Lung (tissue), 12 donors: ENCODE measurements around the gene MED12L. TPM values are rescaled to one million over a fixed set of nuclear protein-coding genes. Genes with fewer than 3 reads are reported as not detected.

Experiments
- ATAC-seq: fragments of 200-7000 bp; cut with Tn5 transposase; one replicate; pipeline ENCODE4 v1.9.1; 2020; ENCODE audit warnings: moderate number of reproducible peaks; ENCODE audit not compliant: insufficient read depth, low FRiP score
- DNase-seq, 3 donors: peaks; one replicate each; pipeline ENCODE4 v3.0.0-alpha.2; 2013 to 2017
- H3K27ac ChIP-seq, 2 donors: one replicate each; pipeline ENCODE4 v1.5.1; 2013; ENCODE audit warnings: mild to moderate bottlenecking in 2 of 2, moderate library complexity in 2 of 2, control low read depth in 1 of 2, inconsistent platforms in 1 of 2, low read depth in 1 of 2, low read length in 1 of 2
- H3K27me3 ChIP-seq, 3 donors: one replicate each; pipeline ENCODE4 v1.5.1; 2013; ENCODE audit warnings: low read length in 2 of 3; ENCODE audit not compliant: control insufficient read depth in 3 of 3, insufficient read depth in 3 of 3
- H3K36me3 ChIP-seq, 4 donors: one replicate each; pipeline ENCODE4 v1.5.1; 2013; ENCODE audit warnings: low read length in 4 of 4, mild to moderate bottlenecking in 1 of 4, moderate library complexity in 1 of 4; ENCODE audit not compliant: control insufficient read depth in 4 of 4, insufficient read depth in 4 of 4
- H3K4me1 ChIP-seq, 5 donors: one replicate each; pipeline ENCODE4 v1.5.1; 2013; ENCODE audit warnings: low read length in 5 of 5, mild to moderate bottlenecking in 2 of 5, moderate library complexity in 1 of 5; ENCODE audit not compliant: control insufficient read depth in 5 of 5, insufficient read depth in 5 of 5
- H3K4me3 ChIP-seq: one replicate; pipeline ENCODE4 v1.5.1; 2013; ENCODE audit warnings: mild to moderate bottlenecking, control low read depth, moderate library complexity
- H3K9ac ChIP-seq, 2 donors: one replicate each; pipeline ENCODE4 v1.5.1; 2013; ENCODE audit warnings: low read length in 2 of 2, control low read depth in 1 of 2; ENCODE audit not compliant: insufficient read depth in 1 of 2
- H3K9me3 ChIP-seq, 4 donors: one replicate each; pipeline ENCODE4 v1.5.1; 2013; ENCODE audit warnings: low read length in 3 of 4, mild to moderate bottlenecking in 1 of 4, moderate library complexity in 1 of 4; ENCODE audit not compliant: control insufficient read depth in 4 of 4, insufficient read depth in 3 of 4
- whole genome bisulfite sequencing, 2 donors: extraction: QIAGEN DNeasy Blood & Tissue Kit; methylation state at CpG; one replicate each; pipeline ENCODE4 v1.1.7; 2013; 5-methylcytosine and 5-hydroxymethylcytosine counted together
- polyA plus RNA-seq, 2 donors: library from polyadenylated mRNA; stranded (reverse); fragments of 200-250 nt; gene quantifications; one replicate each; pipeline ENCODE4 v1.2.1, GENCODE V29; 2013
- total RNA-seq, 2 donors: library from RNA; depleted of rRNA in 1 of 2; stranded (reverse); fragments of >200 nt in 1 of 2; gene quantifications; one replicate each; pipeline ENCODE4 v1.2.1, GENCODE V29; 2014 to 2021
- TF ChIP-seq, protein P1 (sequence below): IDR thresholded peaks from 2 replicates; pipeline ENCODE4 v1.5.1; 2012; ENCODE audit warnings: mild to moderate bottlenecking; ENCODE audit errors: control extremely low read depth, extremely low read depth
- donor health status: control.
- donor health status: control.
- donor health status: Bipolar disorder and iron deficiency.
- donor health status: healthy.
- donor health status: DM: yes; HTN: yes; CAD: no.

Gene MED12L
- total and polyA plus RNA-seq, 4 donors, result 0.02 to 0.82 (median 0.30) TPM

- DNase-seq, result no peak
- H3K4me3 ChIP-seq, result no peak overlapping the region
- TF ChIP-seq, protein P1, sequence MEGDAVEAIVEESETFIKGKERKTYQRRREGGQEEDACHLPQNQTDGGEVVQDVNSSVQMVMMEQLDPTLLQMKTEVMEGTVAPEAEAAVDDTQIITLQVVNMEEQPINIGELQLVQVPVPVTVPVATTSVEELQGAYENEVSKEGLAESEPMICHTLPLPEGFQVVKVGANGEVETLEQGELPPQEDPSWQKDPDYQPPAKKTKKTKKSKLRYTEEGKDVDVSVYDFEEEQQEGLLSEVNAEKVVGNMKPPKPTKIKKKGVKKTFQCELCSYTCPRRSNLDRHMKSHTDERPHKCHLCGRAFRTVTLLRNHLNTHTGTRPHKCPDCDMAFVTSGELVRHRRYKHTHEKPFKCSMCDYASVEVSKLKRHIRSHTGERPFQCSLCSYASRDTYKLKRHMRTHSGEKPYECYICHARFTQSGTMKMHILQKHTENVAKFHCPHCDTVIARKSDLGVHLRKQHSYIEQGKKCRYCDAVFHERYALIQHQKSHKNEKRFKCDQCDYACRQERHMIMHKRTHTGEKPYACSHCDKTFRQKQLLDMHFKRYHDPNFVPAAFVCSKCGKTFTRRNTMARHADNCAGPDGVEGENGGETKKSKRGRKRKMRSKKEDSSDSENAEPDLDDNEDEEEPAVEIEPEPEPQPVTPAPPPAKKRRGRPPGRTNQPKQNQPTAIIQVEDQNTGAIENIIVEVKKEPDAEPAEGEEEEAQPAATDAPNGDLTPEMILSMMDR, result no peak
- H3K9ac ChIP-seq, result no peak overlapping the region
- H3K4me1 ChIP-seq, result no peaks in the 10 kb centered on the region
- no peak overlapping the region for H3K27ac ChIP-seq
- H3K9me3 ChIP-seq, result no peaks in the 10 kb centered on the region
- WGBS, 2 donors, result 76 to 98% methylated on average over 2 of the region's 2 CpGs
- ATAC-seq, result no peak
- H3K36me3 ChIP-seq, result no peaks in the 10 kb centered on the region
- H3K27me3 ChIP-seq, result no peaks in the 10 kb centered on the region
Observed at GRCh38 chr3:151178208-151178845, 92.9 kb downstream of the MED12L start.

DNA sequence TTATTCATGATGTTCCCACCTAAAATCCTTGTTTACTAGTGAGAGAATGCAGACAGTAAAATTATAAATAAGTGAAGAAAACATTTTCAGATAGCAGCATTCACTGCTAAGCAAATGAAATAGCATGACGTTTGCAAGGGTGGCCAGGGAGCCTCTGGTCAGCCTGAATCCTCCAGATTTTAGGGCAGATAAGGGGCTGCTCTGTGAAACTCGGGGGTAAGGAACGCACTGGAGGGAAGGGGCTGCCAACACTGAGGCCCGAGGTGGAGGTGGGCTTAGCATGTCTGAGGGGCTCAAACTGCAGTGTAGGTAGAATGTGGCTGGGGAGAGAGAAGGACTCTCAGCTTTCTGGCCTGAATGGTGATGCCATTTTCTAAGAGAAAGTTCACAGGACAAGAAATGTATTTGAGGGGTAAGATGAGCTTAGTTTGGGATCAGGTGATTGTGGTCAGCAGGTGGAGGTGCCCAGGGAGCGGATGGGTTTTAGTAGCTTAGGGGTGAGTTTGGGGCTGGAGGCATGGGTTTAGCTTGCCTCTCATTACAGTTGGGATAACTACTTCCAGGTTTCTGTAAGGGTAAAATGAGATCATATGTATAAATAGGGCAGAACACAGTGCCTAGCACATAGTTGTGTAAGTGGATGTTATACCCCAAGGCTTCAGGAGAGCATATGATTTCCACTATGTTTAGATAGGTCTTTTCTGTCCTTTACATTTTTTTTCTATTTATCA lies 97.0 kb downstream of the MED12L start:
- WGBS, 2 donors, result 72 to 81% methylated on average over 5 of the region's 5 CpGs
- peaks cover 0 to 2% (median 0%) of the 10 kb centered on the region in 5 donors for H3K4me1 ChIP-seq
- H3K9me3 ChIP-seq, result no peaks in the 10 kb centered on the region

DNA sequence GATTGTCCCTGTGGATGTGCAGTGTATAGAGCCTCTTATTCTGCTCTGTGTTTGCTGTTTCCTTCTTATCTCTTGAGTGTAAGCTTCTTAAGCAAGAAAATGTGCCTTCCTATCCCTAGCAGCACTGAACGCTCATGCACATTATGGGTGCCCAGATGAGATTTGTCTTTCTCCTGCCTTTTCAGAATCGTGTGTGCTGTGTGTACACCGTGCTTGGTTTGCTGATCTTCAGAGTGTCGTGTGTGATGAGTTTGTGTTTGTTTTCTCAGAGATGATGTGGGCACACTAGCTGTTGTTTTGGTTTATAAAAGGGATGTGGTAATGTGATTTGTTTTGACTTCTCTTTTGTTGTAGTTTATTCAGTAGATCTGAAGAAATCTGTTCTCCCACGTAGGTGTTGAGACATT lies 97.8 kb downstream of the MED12L start:
- Histone ChIP-seq H3K36me3 (no peaks in the 10 kb centered on the region), H3K27me3 (no peaks in the 10 kb centered on the region), H3K4me3 (no peak overlapping the region), H3K27ac (no peak overlapping the region), H3K9me3 (no peaks in the 10 kb centered on the region), H3K9ac (peak overlapping the region in 1 of 2 donors; percentile 17), H3K4me1 (peaks cover 0 to 2% (median 0%) of the 10 kb centered on the region in 5 donors)
- TF ChIP-seq, protein P1, result no peak
- ATAC-seq, result no peak
- DNase-seq, result peak in 1 of 3 donors; percentile 9
- 50 to 67% methylated on average over 5 of the region's 5 CpGs for WGBS, 2 donors

More for the DNA sequence above, 97.0 kb downstream of the MED12L start:
- H3K36me3 ChIP-seq, result no peaks in the 10 kb centered on the region
- ATAC-seq (no peak), DNase-seq (no peak)
- no peaks in the 10 kb centered on the region for H3K27me3 ChIP-seq
- no peak overlapping the region for H3K4me3 ChIP-seq
- TF ChIP-seq, protein P1, result no peak
- H3K27ac ChIP-seq, result no peak overlapping the region
- no peak overlapping the region for H3K9ac ChIP-seq
